Measurements from ENCODE around the gene TMEM161A. TPM values are rescaled to one million over a fixed set of nuclear protein-coding genes. Genes with fewer than 3 reads are reported as not detected.

The TMEM161A gene
- total and polyA plus RNA-seq, 2 of the 13 experiments (the other 11 are each of a cell fraction or from before 2014, with no cell fraction given), result 25.9 to 31.4 TPM

GRCh38 chr19:19138109-19138981 is at the start of gene TMEM161A (continued):
- TF ChIP-seq, protein P1, sequence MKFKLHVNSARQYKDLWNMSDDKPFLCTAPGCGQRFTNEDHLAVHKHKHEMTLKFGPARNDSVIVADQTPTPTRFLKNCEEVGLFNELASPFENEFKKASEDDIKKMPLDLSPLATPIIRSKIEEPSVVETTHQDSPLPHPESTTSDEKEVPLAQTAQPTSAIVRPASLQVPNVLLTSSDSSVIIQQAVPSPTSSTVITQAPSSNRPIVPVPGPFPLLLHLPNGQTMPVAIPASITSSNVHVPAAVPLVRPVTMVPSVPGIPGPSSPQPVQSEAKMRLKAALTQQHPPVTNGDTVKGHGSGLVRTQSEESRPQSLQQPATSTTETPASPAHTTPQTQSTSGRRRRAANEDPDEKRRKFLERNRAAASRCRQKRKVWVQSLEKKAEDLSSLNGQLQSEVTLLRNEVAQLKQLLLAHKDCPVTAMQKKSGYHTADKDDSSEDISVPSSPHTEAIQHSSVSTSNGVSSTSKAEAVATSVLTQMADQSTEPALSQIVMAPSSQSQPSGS (CRISPR knock-in tag; IDR thresholded peaks at IDR 0.05), result peak; percentile 68; the same call in 1 of the 2 replicates
- TF ChIP-seq ZC3H13 (CRISPR knock-in tag; IDR thresholded peaks at IDR 0.05) (no peak), ZBTB20 (CRISPR knock-in tag; IDR thresholded peaks at IDR 0.05; ENCODE audit: borderline replicate concordance, low read depth) (no peak), MED13 (CRISPR knock-in tag; IDR thresholded peaks at IDR 0.05) (no peak), MXD4 (CRISPR knock-in tag; IDR thresholded peaks at IDR 0.05) (peak; percentile 43; the same call in 1 of the 2 replicates), NCOA1 (CRISPR knock-in tag; IDR thresholded peaks at IDR 0.05) (no peak), ZNF646 (CRISPR knock-in tag; IDR thresholded peaks at IDR 0.05) (no peak), PCBP2 (optimal IDR thresholded peaks at IDR 0.05; ENCODE audit: low read depth, low read length, poor library complexity, severe bottlenecking) (no peak), HHEX (CRISPR knock-in tag; IDR thresholded peaks at IDR 0.05) (no peak), HMG20A (CRISPR knock-in tag; IDR thresholded peaks at IDR 0.05; ENCODE audit: borderline replicate concordance) (no peak), NFE2L2 (IDR thresholded peaks at IDR 0.05; ENCODE audit: low read length) (no peak), ZNF563 (CRISPR knock-in tag; IDR thresholded peaks at IDR 0.05) (no peak), ZBTB42 (CRISPR knock-in tag; IDR thresholded peaks at IDR 0.05) (no peak), TCF7L2 (IDR thresholded peaks at IDR 0.05; ENCODE audit: low read depth, low read length) (no peak), SP5 (CRISPR knock-in tag; IDR thresholded peaks at IDR 0.05; ENCODE audit: borderline replicate concordance, low read depth) (no peak; the same call in 1 of the 2 replicates)
- TF ChIP-seq, protein P2, sequence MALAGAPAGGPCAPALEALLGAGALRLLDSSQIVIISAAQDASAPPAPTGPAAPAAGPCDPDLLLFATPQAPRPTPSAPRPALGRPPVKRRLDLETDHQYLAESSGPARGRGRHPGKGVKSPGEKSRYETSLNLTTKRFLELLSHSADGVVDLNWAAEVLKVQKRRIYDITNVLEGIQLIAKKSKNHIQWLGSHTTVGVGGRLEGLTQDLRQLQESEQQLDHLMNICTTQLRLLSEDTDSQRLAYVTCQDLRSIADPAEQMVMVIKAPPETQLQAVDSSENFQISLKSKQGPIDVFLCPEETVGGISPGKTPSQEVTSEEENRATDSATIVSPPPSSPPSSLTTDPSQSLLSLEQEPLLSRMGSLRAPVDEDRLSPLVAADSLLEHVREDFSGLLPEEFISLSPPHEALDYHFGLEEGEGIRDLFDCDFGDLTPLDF (CRISPR knock-in tag; IDR thresholded peaks at IDR 0.05), result no peak
- TF ChIP-seq, protein P3, sequence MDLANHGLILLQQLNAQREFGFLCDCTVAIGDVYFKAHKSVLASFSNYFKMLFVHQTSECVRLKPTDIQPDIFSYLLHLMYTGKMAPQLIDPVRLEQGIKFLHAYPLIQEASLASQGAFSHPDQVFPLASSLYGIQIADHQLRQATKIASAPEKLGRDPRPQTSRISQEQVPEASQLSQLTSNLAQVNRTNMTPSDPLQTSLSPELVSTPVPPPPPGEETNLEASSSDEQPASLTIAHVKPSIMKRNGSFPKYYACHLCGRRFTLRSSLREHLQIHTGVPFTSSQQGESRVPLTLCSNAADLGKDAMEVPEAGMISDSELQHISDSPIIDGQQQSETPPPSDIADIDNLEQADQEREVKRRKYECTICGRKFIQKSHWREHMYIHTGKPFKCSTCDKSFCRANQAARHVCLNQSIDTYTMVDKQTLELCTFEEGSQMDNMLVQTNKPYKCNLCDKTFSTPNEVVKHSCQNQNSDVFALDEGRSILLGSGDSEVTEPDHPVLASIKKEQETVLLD (CRISPR knock-in tag; IDR thresholded peaks at IDR 0.05; ENCODE audit: low read depth), result no peak
- TF ChIP-seq, protein P4, sequence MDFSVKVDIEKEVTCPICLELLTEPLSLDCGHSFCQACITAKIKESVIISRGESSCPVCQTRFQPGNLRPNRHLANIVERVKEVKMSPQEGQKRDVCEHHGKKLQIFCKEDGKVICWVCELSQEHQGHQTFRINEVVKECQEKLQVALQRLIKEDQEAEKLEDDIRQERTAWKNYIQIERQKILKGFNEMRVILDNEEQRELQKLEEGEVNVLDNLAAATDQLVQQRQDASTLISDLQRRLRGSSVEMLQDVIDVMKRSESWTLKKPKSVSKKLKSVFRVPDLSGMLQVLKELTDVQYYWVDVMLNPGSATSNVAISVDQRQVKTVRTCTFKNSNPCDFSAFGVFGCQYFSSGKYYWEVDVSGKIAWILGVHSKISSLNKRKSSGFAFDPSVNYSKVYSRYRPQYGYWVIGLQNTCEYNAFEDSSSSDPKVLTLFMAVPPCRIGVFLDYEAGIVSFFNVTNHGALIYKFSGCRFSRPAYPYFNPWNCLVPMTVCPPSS (IDR thresholded peaks at IDR 0.05), result no peak
